Muscle of arm (tissue), 14 donors: Measurements from ENCODE around the gene DIS3L2. TPM values are rescaled to one million over a fixed set of nuclear protein-coding genes. Genes with fewer than 3 reads are reported as not detected.

Source experiments
- DNase-seq: peaks from one replicate; pipeline ENCODE4 v3.0.0-alpha.2; 2013
- long read RNA-seq, 11 donors: transcript quantifications; one replicate each; lab custom pipeline, GENCODE V29; 2026
- polyA plus RNA-seq, 12 donors: library from polyadenylated mRNA; unstranded; fragments of 120-200 nt; gene quantifications; one replicate each; pipeline ENCODE4 v1.2.1, GENCODE V29; 2013; ENCODE audit not compliant: insufficient read length in 12 of 12

The DIS3L2 gene, protein sequence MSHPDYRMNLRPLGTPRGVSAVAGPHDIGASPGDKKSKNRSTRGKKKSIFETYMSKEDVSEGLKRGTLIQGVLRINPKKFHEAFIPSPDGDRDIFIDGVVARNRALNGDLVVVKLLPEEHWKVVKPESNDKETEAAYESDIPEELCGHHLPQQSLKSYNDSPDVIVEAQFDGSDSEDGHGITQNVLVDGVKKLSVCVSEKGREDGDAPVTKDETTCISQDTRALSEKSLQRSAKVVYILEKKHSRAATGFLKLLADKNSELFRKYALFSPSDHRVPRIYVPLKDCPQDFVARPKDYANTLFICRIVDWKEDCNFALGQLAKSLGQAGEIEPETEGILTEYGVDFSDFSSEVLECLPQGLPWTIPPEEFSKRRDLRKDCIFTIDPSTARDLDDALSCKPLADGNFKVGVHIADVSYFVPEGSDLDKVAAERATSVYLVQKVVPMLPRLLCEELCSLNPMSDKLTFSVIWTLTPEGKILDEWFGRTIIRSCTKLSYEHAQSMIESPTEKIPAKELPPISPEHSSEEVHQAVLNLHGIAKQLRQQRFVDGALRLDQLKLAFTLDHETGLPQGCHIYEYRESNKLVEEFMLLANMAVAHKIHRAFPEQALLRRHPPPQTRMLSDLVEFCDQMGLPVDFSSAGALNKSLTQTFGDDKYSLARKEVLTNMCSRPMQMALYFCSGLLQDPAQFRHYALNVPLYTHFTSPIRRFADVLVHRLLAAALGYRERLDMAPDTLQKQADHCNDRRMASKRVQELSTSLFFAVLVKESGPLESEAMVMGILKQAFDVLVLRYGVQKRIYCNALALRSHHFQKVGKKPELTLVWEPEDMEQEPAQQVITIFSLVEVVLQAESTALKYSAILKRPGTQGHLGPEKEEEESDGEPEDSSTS
- polyA plus RNA-seq, result 10 to 100 TPM in 11 of 12 donors, not detected in 1; 18.9 to 49.8 (median 20.4) TPM
- long read RNA-seq, donor 1, partial matches to known transcripts, result 0 of 3 reads
- long read RNA-seq, donor 1, other reads (novel, unspliced or antisense), result 0 of 3 reads
- long read RNA-seq, donor 2, partial matches to known transcripts, result 0 of 1 reads
- long read RNA-seq, donor 2, other reads (novel, unspliced or antisense), result 0 of 1 reads
- long read RNA-seq, donor 3, partial matches to known transcripts, result 0 of 2 reads
- long read RNA-seq, donor 3, other reads (novel, unspliced or antisense), result 0 of 2 reads
- long read RNA-seq, donor 4, result 0 reads
- long read RNA-seq, donor 5, partial matches to known transcripts, result 0 of 4 reads
- long read RNA-seq, donor 5, other reads (novel, unspliced or antisense), result 0 of 4 reads
- long read RNA-seq, donor 6, partial matches to known transcripts, result 0 of 2 reads
- long read RNA-seq, donor 6, other reads (novel, unspliced or antisense), result 0 of 2 reads
- long read RNA-seq, donor 7, result 0 reads
- long read RNA-seq, donor 8, full-length matches to known transcripts, result 3 of 3 reads
- long read RNA-seq, donor 8, partial matches to known transcripts, result 0 of 3 reads
- long read RNA-seq, donor 8, other reads (novel, unspliced or antisense), result 0 of 3 reads
- long read RNA-seq, donor 9, result 0 reads
- long read RNA-seq, donor 10, result 0 reads
- long read RNA-seq, donor 11, partial matches to known transcripts, result 0 of 1 reads
- long read RNA-seq, donor 11, other reads (novel, unspliced or antisense), result 0 of 1 reads

GRCh38 chr2:231961349-231962166 is at the start of gene DIS3L2:
Gene DIS3L2, plus strand, starts transcription at chr2:231961713. Its CDS starts 53,215 bp downstream, at chr2:232014928.
- DNase-seq, result peak; percentile 86

DNA sequence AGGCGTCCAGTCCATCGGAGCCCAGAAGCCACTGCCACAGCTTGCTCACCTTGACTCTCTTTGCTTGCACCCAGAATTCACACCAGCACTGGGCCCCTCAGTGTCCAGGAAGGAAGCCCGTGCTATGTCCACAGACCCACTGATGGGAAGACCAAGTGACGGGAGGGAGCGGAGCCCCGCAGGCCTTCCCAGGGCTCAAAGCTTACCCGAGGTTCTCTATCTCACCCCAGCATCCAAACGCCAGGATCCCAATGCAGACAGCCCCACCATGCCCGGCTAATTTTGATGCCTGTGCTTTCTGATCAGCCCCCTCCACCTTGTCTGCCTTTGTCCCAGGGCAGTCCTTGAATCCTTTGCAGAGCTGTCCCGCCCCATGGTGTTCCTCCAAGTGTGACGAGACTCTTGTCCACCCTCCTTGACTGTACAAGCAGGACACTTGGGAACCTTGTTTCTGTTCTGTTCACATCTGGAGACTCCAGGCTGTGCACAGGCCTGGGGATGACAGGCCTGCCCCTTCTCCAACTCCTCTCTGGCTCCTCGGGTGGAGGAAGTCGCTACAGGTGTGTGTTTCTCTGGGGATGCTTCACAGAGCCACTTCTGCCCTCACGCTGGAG is 47.3 kb upstream of the DIS3L2 start:
- no peak for DNase-seq

DNA sequence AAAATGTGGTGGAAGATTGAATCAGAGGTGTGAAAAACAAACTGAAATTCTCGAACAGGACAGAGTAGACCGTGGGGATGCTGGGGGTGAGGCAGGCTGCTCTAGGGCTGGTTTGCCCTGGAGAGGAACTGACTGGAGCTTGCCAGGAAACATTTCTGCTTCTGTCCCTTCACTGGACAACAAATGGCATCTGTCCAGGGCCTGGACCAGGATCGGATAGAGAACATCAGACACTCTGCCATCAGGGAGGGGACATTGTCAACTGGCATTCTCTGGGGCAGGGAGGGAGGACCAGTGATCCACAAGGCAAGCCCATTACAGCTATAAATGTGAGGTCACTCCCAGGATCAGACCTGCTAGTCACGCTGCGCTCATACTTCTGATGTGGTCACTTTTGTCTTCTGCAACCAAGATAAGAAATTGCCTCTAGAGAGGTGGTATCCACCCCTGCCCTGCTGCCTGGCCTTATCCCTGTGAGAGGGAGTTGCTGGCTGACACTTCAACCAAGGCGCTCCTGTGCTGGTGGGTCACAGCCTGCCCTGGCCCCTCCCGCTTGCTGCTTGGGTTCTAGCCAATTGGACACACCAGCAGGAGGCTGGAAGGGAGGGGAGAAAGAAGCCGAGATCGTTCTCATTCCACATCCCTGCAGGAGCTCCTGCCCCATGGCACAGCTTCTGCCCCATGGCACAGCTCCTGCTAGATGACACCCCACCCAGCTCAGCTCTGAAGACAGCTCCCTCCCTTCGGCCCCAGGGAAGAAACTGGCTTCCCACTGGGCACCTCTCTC is 44.0 kb upstream of the DIS3L2 start:
- no peak for DNase-seq

- DNase-seq, result no peak
Observed at GRCh38 chr2:231918501-231919330, 42.8 kb upstream of the DIS3L2 start.

- DNase-seq, result no peak
Observed at GRCh38 chr2:231919341-231920035, 42.0 kb upstream of the DIS3L2 start.

DNA sequence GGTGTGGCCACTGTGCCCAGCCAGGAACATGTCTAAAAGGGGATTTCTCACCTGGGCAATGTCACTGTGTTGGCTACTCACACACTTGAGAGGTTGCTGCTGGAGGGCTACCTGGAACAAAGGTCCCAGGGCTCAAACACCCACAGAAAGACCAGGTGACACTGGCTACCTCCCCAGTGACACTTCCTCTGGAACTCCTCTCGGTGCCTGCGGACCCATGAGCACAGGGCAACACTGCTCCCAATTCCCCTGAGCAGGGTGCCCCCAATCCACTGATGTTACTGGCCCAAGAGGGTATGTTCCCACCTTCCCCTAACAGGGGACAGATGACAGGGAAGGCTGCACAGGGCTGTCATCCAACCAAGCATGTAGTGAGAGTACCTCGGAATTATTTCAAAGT is 41.1 kb upstream of the DIS3L2 start:
- no peak for DNase-seq

DNA sequence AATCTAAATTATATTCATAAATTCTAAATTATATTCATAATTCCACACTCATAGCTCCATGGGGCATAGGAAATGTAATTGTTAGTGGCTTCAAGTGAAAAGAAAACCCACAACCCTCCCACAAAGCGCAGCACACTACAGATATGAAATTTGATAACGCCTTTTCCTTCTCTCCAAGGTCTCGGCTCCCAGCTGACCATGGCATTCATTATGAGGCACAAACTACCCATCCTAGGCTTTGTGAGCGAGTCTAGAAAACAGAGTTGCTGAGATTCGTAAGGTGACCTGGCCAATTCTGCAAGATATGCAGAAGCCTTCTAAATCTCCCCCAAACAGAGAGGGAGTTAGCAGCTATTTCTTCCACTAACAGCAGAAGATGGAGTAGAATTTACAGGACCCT is 40.7 kb upstream of the DIS3L2 start:
- no peak for DNase-seq

DNA sequence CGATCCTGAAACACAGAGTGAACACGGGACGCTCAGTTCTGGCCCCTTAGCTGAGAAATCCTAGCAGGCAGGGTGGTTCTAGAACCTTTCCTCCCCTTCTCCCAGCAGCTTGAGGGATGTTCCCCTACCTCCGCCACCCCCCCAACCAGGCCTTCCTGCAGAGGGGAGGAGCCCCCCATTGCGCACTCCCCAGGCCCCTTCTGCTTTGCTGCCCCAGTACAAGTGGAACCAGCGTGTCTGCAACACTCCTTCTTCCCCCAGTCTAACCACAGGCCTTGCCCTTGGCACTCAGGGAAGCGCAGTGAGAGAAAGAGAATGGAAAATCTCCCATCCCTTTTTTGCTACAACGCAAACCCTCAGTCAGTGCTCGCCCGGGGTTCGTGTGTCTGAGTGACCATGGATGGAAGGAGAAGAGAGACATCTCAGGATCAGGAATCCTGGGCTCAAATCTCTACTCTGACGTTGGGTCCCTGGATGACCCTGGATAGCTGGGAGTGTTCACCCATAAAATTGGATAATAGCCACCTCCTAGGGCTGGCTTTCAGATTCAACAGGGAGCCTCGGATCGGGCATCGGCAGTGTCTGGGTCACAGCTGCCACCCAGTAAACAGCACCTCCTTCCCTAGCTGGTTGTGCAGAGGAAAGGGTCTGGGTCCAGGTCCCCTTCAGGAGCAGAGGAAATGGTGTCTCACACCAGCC is 39.1 kb upstream of the DIS3L2 start:
- no peak for DNase-seq

DNA sequence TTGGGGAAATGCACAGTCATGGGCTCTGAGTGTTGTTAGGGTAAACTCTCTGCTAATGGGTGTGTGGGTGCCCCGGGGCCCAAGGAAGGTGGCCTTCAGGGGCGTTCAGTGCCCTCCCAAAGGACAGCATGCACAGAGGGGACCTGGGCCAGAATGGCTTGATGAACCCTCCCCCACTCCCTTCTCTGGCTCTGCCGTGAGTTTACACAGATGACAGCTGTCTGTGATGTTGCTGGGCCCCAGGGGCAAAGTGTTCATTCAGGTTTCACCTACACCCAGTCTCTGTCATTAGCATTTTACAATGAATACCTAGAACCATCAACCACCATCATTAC is 38.5 kb upstream of the DIS3L2 start:
- no peak for DNase-seq

DNA sequence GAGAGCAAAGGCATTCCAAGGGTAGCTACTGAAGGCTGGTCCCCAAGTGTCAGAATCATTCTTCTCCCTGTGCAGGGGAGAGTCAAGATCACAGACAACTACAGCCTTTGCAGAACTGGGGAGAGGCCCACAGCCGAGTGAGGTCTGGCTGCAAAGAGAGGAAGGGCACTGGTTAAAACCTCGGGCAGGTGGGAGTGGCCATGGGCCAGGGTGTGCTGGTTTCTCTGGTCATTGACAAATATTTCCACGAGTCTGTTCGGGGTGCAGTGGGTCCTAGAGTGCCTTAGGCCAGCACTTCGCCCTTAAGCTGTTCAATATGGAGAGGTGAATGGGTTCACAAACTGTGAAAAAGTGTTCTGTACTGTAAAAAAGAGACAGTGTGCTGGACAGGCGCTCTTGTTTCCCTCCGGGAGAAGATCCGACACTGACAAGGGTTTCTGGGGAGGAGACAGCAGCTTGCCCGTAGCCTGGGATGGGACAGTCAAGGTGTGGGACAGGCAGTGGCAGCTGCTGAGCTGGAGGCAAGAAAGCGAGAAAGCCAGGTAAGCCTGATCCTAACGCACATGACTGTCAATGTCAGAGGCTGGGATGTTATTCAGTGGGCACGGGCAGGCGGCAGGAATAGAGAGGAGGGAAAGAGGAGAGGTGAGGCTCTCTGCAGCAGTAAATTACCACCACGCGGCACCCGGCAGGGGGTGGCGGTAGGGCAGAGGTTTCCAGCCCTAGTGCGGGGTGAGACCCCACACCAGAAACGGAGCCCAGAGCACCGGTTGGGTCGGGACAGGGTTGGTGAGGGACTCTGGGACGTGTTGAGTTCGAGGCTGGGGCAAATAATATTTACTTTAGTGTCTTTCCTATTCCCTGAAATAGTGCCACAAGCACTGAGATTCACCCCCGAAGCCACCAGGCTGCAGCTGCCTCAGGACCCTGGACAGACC is 37.3 kb upstream of the DIS3L2 start:
- no peak for DNase-seq

DNA sequence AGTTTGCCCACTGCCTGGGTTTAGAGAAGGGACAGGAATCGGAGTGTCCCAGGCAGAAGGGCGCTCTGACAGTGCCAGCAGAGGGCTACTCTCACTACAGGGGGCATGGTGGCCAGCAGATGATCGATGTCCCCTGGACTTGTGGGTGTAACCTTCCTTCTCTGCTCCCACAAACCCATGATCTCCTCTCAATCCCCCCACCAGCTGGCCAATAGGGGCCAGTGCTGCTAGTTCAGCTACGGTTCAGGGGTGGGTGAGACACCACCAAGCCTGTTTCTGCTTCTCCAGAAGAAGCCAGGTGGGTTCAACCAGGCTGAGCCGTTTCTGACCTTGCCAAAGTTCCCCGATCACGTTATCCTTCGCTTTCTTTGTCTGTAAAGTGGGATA is 36.6 kb upstream of the DIS3L2 start:
- no peak for DNase-seq

DNA sequence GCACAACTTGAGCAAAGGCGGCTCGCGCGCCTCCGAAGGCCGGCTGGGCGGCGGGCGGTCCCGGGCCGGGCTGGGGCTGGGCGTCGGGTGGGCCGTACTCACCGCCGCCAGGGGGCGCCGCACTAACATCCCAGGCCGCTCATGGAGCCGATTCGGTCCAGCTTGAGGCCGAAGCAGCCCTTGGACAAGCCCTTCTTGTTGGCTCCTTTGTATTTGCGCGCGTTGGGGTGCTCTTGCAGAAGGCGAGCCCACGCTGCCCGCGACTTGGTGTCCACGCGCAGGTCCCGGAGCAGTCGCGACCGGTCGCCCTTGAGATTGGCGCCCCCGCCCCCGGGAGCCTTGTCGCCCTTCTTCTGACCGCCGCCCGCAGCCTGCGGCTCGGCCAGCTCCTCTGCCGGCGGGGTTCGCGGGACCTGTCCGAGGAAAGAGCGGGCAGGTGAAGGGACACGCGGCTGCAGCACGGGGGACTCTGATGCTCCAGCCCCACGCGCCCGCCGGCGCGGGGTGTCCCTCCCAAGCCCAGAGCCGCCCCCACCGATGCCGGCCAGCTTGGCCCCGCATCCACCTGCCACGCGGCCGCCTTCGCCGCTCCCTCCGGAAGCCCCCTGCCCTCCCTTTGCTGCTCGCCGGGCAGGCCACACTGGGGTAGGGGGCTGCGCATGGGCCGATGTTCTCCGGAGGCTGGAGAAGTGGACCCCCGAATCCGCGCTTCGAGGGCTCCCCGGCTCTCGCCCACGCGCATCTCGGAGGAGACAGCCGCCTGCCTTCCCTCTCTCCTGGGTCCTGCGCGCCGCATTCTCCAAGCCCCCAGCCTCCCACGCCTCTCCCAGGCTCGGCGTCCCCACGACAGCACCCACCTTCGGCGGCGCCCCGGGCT is 36.0 kb upstream of the DIS3L2 start:
- peak; percentile 88 for DNase-seq

DNA sequence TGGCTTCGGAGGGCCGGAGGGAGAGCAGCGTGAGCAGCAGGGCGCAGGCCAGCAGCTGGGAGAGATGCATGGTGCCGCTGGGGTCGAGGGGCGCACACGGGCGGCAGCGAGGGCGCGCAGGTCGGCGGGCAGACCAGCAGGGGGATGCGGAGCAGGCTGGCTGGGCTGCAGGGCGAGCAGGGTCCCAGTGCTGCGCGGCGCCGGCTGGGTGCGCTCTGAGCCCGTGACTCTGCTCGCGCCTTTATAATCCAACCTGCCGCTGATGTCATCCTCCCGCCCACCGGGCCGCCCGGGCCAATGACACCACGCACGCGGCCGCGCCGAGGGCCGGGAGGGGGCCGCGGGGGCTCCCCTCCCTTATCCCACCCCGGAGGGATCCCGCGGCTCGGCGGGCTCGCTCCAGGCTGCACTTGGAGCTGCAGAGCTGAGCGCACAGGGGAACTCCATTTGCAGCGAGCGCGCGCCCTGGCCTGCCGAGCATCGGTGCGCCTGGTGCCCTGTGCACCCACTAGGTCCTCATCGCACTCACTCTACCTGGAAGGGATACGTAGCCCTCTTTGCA is 35.3 kb upstream of the DIS3L2 start, which contains the start of gene NPPC:
TSS of gene NPPC (minus strand) at position 217 of the 562 bp plus-strand sequence. CDS start at position 70, 147 bp downstream.
- DNase-seq, result peak; percentile 77
